ENCODE measurements around the gene RHEB. TPM values are rescaled to one million over a fixed set of nuclear protein-coding genes. Genes with fewer than 3 reads are reported as not detected.
A peak's percentile ranks its signal among the peaks of the same experiment; 100 is the strongest.

RHEB gene
- total and polyA plus RNA-seq, 2 of the 13 experiments (the other 11 are each of a cell fraction or from before 2014, with no cell fraction given) = 55.0 to 77.6 TPM

- TF ChIP-seq, protein P1, sequence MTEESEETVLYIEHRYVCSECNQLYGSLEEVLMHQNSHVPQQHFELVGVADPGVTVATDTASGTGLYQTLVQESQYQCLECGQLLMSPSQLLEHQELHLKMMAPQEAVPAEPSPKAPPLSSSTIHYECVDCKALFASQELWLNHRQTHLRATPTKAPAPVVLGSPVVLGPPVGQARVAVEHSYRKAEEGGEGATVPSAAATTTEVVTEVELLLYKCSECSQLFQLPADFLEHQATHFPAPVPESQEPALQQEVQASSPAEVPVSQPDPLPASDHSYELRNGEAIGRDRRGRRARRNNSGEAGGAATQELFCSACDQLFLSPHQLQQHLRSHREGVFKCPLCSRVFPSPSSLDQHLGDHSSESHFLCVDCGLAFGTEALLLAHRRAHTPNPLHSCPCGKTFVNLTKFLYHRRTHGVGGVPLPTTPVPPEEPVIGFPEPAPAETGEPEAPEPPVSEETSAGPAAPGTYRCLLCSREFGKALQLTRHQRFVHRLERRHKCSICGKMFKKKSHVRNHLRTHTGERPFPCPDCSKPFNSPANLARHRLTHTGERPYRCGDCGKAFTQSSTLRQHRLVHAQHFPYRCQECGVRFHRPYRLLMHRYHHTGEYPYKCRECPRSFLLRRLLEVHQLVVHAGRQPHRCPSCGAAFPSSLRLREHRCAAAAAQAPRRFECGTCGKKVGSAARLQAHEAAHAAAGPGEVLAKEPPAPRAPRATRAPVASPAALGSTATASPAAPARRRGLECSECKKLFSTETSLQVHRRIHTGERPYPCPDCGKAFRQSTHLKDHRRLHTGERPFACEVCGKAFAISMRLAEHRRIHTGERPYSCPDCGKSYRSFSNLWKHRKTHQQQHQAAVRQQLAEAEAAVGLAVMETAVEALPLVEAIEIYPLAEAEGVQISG (CRISPR knock-in tag; IDR thresholded peaks at IDR 0.05) = no peak
- TF ChIP-seq ATF7 (IDR thresholded peaks at IDR 0.05) (no peak), ATF7 (CRISPR knock-in tag; IDR thresholded peaks at IDR 0.05) (no peak), RBM22 (optimal IDR thresholded peaks at IDR 0.05; ENCODE audit: low read length) (no peak), ZNF329 (CRISPR knock-in tag; IDR thresholded peaks at IDR 0.05; ENCODE audit: low read depth) (no peak), JUNB (CRISPR knock-in tag; IDR thresholded peaks at IDR 0.05; ENCODE audit: borderline replicate concordance) (no peak), EHMT2 (IDR thresholded peaks at IDR 0.05; ENCODE audit: borderline replicate concordance, low read depth, low read length) (no peak), SP1 (IDR thresholded peaks at IDR 0.05) (no peak), SP1 (CRISPR knock-in tag; IDR thresholded peaks at IDR 0.05) (no peak), ZNF792 (CRISPR knock-in tag; IDR thresholded peaks at IDR 0.05) (no peak), RORA (CRISPR knock-in tag; IDR thresholded peaks at IDR 0.05) (no peak), CBX5 (CRISPR knock-in tag; IDR thresholded peaks at IDR 0.05; ENCODE audit: borderline replicate concordance) (peak; percentile 63; the same call in 1 of the 2 replicates), HDAC2 (CRISPR knock-in tag; IDR thresholded peaks at IDR 0.05) (peak; percentile 72), FOSL2 (CRISPR knock-in tag; IDR thresholded peaks at IDR 0.05) (peak; percentile 97), ZBTB26 (CRISPR knock-in tag; IDR thresholded peaks at IDR 0.05; ENCODE audit: borderline replicate concordance) (no peak), HDAC1 (CRISPR knock-in tag; IDR thresholded peaks at IDR 0.05) (no peak), BHLHE40 (IDR thresholded peaks at IDR 0.05; ENCODE audit: low read length) (no peak), BRD4 (CRISPR knock-in tag; IDR thresholded peaks at IDR 0.05) (no peak), DZIP1 (CRISPR knock-in tag; IDR thresholded peaks at IDR 0.05) (no peak), ETV5 (CRISPR knock-in tag; IDR thresholded peaks at IDR 0.05; ENCODE audit: borderline replicate concordance) (no peak; the same call in 1 of the 2 replicates), XRCC5 (optimal IDR thresholded peaks at IDR 0.05; ENCODE audit: low read length) (peak; percentile 25), ZNF713 (CRISPR knock-in tag; IDR thresholded peaks at IDR 0.05) (no peak)
- TF ChIP-seq, protein P2, sequence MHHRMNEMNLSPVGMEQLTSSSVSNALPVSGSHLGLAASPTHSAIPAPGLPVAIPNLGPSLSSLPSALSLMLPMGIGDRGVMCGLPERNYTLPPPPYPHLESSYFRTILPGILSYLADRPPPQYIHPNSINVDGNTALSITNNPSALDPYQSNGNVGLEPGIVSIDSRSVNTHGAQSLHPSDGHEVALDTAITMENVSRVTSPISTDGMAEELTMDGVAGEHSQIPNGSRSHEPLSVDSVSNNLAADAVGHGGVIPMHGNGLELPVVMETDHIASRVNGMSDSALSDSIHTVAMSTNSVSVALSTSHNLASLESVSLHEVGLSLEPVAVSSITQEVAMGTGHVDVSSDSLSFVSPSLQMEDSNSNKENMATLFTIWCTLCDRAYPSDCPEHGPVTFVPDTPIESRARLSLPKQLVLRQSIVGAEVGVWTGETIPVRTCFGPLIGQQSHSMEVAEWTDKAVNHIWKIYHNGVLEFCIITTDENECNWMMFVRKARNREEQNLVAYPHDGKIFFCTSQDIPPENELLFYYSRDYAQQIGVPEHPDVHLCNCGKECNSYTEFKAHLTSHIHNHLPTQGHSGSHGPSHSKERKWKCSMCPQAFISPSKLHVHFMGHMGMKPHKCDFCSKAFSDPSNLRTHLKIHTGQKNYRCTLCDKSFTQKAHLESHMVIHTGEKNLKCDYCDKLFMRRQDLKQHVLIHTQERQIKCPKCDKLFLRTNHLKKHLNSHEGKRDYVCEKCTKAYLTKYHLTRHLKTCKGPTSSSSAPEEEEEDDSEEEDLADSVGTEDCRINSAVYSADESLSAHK (CRISPR knock-in tag; IDR thresholded peaks at IDR 0.05; ENCODE audit: borderline replicate concordance) = peak; percentile 98
Observed at GRCh38 chr7:151503902-151504714, 15.6 kb downstream of the RHEB start (continued).

All from HepG2 (cell line).